HEK293 (cell line): ENCODE data around the gene NDUFS7.

Experiments used
- CTCF ChIA-PET: fragments of 350-600 bp; formaldehyde crosslinking; extraction: SDS; loops from one replicate; lab custom pipeline; 2021; ENCODE audit warnings: antibody characterized with exemption; lab: Yijun Ruan, JAX
- POLR2A ChIA-PET: fragments of 300-600 bp; formaldehyde crosslinking; extraction: SDS; loops from one replicate; lab custom pipeline; 2020; ENCODE audit warnings: antibody characterized with exemption, inconsistent platforms; lab: Yijun Ruan, JAX
- H3K27ac ChIP-seq: fragments of 200-500 bp; sonication (Bioruptor generic); 2 replicates; pipeline ENCODE4 v1.5.1; 2014; ENCODE audit warnings: low read depth, low read length, control low read depth, inconsistent platforms; ENCODE audit errors: extremely low read depth
- H3K36me3 ChIP-seq, 2 experiments: fragments of 200-500 bp in 1 of 2; sonication (Bioruptor generic) in 1 of 2; 1 replicate in 1 of 2; 2 replicates in 1 of 2; pipeline ENCODE4 v1.5.1; 2014 to 2017; ENCODE audit warnings: inconsistent platforms in 2 of 2, low read length in 2 of 2; ENCODE audit not compliant: control insufficient read depth in 2 of 2, insufficient read depth in 1 of 2
- H3K4me1 ChIP-seq: fragments of 200-500 bp; sonication (Bioruptor generic); 2 replicates; pipeline ENCODE4 v1.5.1; 2014; ENCODE audit warnings: mild to moderate bottlenecking, low read length, inconsistent platforms; ENCODE audit not compliant: control insufficient read depth, insufficient read depth
- H3K4me3 ChIP-seq: 2 replicates; pipeline ENCODE4 v1.5.1; 2011; ENCODE audit warnings: low read depth, mild to moderate bottlenecking, control low read depth, low read length, moderate library complexity
- H3K9me3 ChIP-seq: fragments of 200-500 bp; sonication (Bioruptor generic); 2 replicates; pipeline ENCODE4 v1.5.1; 2014; ENCODE audit warnings: low read depth, low read length, inconsistent platforms; ENCODE audit not compliant: control insufficient read depth, insufficient read depth
- GLI2 ChIP-seq: fragments of 450-650 bp; formaldehyde crosslinking; IDR thresholded peaks from 2 replicates; pipeline ENCODE4; 2017; ENCODE audit warnings: missing biosample characterization, missing genetic modification characterization, low read depth, borderline replicate concordance
- GLIS2 ChIP-seq: fragments of 450-650 bp; formaldehyde crosslinking; IDR thresholded peaks from 2 replicates; pipeline ENCODE4 v1.5.1; 2016; ENCODE audit warnings: missing biosample characterization, missing genetic modification characterization
- HIC1 ChIP-seq: fragments of 450-650 bp; formaldehyde crosslinking; IDR thresholded peaks from 2 replicates; pipeline ENCODE4 v1.5.1; 2016; ENCODE audit warnings: missing biosample characterization, missing genetic modification characterization
- INSM2 ChIP-seq: fragments of 450-650 bp; formaldehyde crosslinking; IDR thresholded peaks from 2 replicates; pipeline ENCODE4 v1.5.1; 2016; ENCODE audit warnings: missing biosample characterization, missing genetic modification characterization
- MEIS1 ChIP-seq: sonication (generic); formaldehyde crosslinking; IDR thresholded peaks from 2 replicates; pipeline ENCODE4 v1.8.1; 2022; ENCODE audit warnings: missing genetic modification reagents, mild to moderate bottlenecking, borderline replicate concordance
- PRDM2 ChIP-seq: fragments of 450-650 bp; formaldehyde crosslinking; IDR thresholded peaks from 2 replicates; pipeline ENCODE4 v1.5.1; 2016; ENCODE audit warnings: missing biosample characterization, missing genetic modification characterization, borderline replicate concordance
- REPIN1 ChIP-seq: fragments of 450-650 bp; formaldehyde crosslinking; IDR thresholded peaks from 2 replicates; pipeline ENCODE4 v1.5.1; 2017; ENCODE audit warnings: missing biosample characterization, missing genetic modification characterization, low read depth
- SP3 ChIP-seq: fragments of 450-650 bp; formaldehyde crosslinking; IDR thresholded peaks from 2 replicates; pipeline ENCODE4 v1.5.1; 2016; ENCODE audit warnings: missing biosample characterization, missing genetic modification characterization
- ZBTB20 ChIP-seq: fragments of 450-650 bp; formaldehyde crosslinking; IDR thresholded peaks from 2 replicates; pipeline ENCODE4 v1.5.1; 2016; ENCODE audit warnings: missing biosample characterization, missing genetic modification characterization
- ZFP3 ChIP-seq: fragments of 450-650 bp; formaldehyde crosslinking; IDR thresholded peaks from 2 replicates; pipeline ENCODE4 v1.5.1; 2016; ENCODE audit warnings: low read depth, missing biosample characterization, missing genetic modification characterization
- ZNF10 ChIP-seq: fragments of 450-650 bp; formaldehyde crosslinking; IDR thresholded peaks from 2 replicates; pipeline ENCODE4 v1.5.1; 2017; ENCODE audit warnings: missing biosample characterization, missing genetic modification characterization
- ZNF324 ChIP-seq: fragments of 450-650 bp; formaldehyde crosslinking; IDR thresholded peaks from 2 replicates; pipeline ENCODE4 v1.5.1; 2016; ENCODE audit warnings: missing biosample characterization, missing genetic modification characterization
- ZNF433 ChIP-seq: fragments of 450-650 bp; formaldehyde crosslinking; IDR thresholded peaks from 2 replicates; pipeline ENCODE4 v1.5.1; 2016; ENCODE audit warnings: missing biosample characterization, missing genetic modification characterization, low read depth
- ZNF449 ChIP-seq: fragments of 450-650 bp; formaldehyde crosslinking; IDR thresholded peaks from 2 replicates; pipeline ENCODE4 v1.5.1; 2017; ENCODE audit warnings: missing biosample characterization, mild to moderate bottlenecking, missing genetic modification characterization, moderate library complexity
- ZNF48 ChIP-seq: fragments of 450-650 bp; formaldehyde crosslinking; IDR thresholded peaks from 2 replicates; pipeline ENCODE4 v1.5.1; 2016; ENCODE audit warnings: missing biosample characterization, missing genetic modification characterization
- ZNF830 ChIP-seq: fragments of 450-650 bp; IDR thresholded peaks from 2 replicates; pipeline ENCODE4 v1.5.0; 2018; ENCODE audit warnings: missing biosample characterization, missing genetic modification characterization, low read depth, mild to moderate bottlenecking, moderate library complexity
- TF ChIP-seq, protein P1 (sequence below): sonication (generic); formaldehyde crosslinking; IDR thresholded peaks from 2 replicates; pipeline ENCODE4 v1.8.1; 2022; ENCODE audit warnings: mild to moderate bottlenecking, moderate library complexity, missing genetic modification reagents
- TF ChIP-seq, protein P2 (sequence below): fragments of 450-650 bp; formaldehyde crosslinking; IDR thresholded peaks from 2 replicates; pipeline ENCODE4 v1.5.0; 2017; ENCODE audit warnings: missing biosample characterization, missing genetic modification characterization, borderline replicate concordance
- TF ChIP-seq, protein P3 (sequence below): IDR thresholded peaks from 2 replicates; pipeline ENCODE4 v1.6.1; 2011; ENCODE audit warnings: mild to moderate bottlenecking, low read depth, low read length, borderline replicate concordance

The NDUFS7 gene

GRCh38 chr19:1441677-1442438 is 58.2 kb downstream of the NDUFS7 start:
- CTCF ChIA-PET = interaction anchor here (0.6 to 1.6 kb wide), 4 partner anchors 9 to 1308 kb away, joined by 3 to 7 read pairs (median 3); partner anchors contain the start of gene APC2
- H3K27ac ChIP-seq = peak overlapping the region; percentile 56; the same call in 1 of the 2 replicates
- TF ChIP-seq ZNF48 (tag by site-specific recombination) (no peak), GLIS2 (tag by site-specific recombination) (peak; percentile 43), GLI2 (tag by site-specific recombination) (no peak), PRDM2 (tag by site-specific recombination) (no peak), ZBTB20 (tag by site-specific recombination) (peak; percentile 19; the same call in 1 of the 2 replicates), ZNF449 (tag by site-specific recombination) (no peak), ZNF433 (tag by site-specific recombination) (no peak), SP3 (tag by site-specific recombination) (no peak), MEIS1 (CRISPR knock-in tag) (no peak), ZNF830 (no peak), ZNF10 (tag by site-specific recombination) (no peak), REPIN1 (tag by site-specific recombination) (no peak), INSM2 (no peak), HIC1 (tag by site-specific recombination) (peak; percentile 19; the same call in 1 of the 2 replicates), ZFP3 (tag by site-specific recombination) (no peak), ZNF324 (tag by site-specific recombination) (no peak)
- TF ChIP-seq, protein P1, sequence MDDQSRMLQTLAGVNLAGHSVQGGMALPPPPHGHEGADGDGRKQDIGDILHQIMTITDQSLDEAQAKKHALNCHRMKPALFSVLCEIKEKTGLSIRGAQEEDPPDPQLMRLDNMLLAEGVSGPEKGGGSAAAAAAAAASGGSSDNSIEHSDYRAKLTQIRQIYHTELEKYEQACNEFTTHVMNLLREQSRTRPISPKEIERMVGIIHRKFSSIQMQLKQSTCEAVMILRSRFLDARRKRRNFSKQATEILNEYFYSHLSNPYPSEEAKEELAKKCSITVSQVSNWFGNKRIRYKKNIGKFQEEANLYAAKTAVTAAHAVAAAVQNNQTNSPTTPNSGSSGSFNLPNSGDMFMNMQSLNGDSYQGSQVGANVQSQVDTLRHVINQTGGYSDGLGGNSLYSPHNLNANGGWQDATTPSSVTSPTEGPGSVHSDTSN (CRISPR knock-in tag) = no peak
- TF ChIP-seq, protein P2, sequence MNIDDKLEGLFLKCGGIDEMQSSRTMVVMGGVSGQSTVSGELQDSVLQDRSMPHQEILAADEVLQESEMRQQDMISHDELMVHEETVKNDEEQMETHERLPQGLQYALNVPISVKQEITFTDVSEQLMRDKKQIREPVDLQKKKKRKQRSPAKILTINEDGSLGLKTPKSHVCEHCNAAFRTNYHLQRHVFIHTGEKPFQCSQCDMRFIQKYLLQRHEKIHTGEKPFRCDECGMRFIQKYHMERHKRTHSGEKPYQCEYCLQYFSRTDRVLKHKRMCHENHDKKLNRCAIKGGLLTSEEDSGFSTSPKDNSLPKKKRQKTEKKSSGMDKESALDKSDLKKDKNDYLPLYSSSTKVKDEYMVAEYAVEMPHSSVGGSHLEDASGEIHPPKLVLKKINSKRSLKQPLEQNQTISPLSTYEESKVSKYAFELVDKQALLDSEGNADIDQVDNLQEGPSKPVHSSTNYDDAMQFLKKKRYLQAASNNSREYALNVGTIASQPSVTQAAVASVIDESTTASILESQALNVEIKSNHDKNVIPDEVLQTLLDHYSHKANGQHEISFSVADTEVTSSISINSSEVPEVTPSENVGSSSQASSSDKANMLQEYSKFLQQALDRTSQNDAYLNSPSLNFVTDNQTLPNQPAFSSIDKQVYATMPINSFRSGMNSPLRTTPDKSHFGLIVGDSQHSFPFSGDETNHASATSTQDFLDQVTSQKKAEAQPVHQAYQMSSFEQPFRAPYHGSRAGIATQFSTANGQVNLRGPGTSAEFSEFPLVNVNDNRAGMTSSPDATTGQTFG (tag by site-specific recombination) = no peak
- TF ChIP-seq, protein P3, sequence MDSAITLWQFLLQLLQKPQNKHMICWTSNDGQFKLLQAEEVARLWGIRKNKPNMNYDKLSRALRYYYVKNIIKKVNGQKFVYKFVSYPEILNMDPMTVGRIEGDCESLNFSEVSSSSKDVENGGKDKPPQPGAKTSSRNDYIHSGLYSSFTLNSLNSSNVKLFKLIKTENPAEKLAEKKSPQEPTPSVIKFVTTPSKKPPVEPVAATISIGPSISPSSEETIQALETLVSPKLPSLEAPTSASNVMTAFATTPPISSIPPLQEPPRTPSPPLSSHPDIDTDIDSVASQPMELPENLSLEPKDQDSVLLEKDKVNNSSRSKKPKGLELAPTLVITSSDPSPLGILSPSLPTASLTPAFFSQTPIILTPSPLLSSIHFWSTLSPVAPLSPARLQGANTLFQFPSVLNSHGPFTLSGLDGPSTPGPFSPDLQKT = no peak

More at GRCh38 chr19:1441677-1442438, 58.2 kb downstream of the NDUFS7 start:
- POLR2A ChIA-PET = interaction anchor here (1.0 to 1.8 kb wide), 2 partner anchors 12 to 21 kb away, joined by 7 to 10 read pairs; no protein-coding TSS in a partner anchor
- H3K4me1 ChIP-seq = peaks cover 16% of the 10 kb centered on the region
- H3K9me3 ChIP-seq = no peaks in the 10 kb centered on the region
- no peak overlapping the region for H3K4me3 ChIP-seq
- H3K36me3 ChIP-seq = peaks cover 15 to 39% of the 10 kb centered on the region in 2 experiments; a peak in 2 of 3 replicates
